SU-DHL-6 (cell line): Measurements from ENCODE around the gene IQSEC3.

Source experiments
- CTCF ChIP-seq: fragments of 200-600 bp; sonication (generic); IDR thresholded peaks from one replicate; pipeline ENCODE4 v1.5.1; 2017; ENCODE audit warnings: antibody characterized with exemption, mild to moderate bottlenecking, low read length, moderate library complexity; ENCODE audit not compliant: insufficient read depth, poor library complexity, severe bottlenecking
- EZH2phosphoT487 ChIP-seq: fragments of 200-600 bp; sonication (generic), shearing (Covaris generic); conservative IDR thresholded peaks from 2 replicates; pipeline ENCODE4 v1.6.1; 2018; ENCODE audit warnings: mild to moderate bottlenecking, antibody characterized with exemption, low read length, moderate library complexity, mixed read lengths

- TF ChIP-seq CTCF (no peak), EZH2phosphoT487 (no peak)
Measured at GRCh38 chr12:174124-174523, 107.6 kb downstream of the IQSEC3 start.
